ENCODE results near the gene SLC12A7. TPM values are rescaled to one million over a fixed set of nuclear protein-coding genes. Genes with fewer than 3 reads are reported as not detected.

Gene SLC12A7
- total RNA-seq, 2 experiments from 2014 or later = 102 to 120 TPM

DNA sequence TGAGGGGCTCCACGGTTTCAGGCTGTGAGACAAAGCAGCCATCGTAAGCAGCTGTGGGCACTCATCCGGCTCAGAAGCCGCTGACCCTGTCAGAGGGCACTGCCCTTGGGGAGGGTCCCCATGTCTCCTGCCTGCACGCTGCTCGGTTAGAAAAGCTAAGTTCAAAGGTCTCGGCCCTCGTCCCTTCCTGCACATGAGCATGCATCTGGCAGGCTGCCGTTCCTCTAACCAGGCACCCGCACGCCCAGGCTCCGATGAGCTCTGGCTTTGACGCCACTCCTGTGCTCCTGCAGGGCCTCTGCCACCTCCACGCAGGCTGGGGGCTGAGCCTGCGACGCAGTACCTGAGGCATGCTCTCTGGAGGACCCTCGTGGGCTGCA, 52.0 kb downstream of the SLC12A7 start:
- Mint-ChIP-seq H3K4me3 (no peak overlapping the region), H3K9me3 (no peaks in the 10 kb centered on the region)

DNA sequence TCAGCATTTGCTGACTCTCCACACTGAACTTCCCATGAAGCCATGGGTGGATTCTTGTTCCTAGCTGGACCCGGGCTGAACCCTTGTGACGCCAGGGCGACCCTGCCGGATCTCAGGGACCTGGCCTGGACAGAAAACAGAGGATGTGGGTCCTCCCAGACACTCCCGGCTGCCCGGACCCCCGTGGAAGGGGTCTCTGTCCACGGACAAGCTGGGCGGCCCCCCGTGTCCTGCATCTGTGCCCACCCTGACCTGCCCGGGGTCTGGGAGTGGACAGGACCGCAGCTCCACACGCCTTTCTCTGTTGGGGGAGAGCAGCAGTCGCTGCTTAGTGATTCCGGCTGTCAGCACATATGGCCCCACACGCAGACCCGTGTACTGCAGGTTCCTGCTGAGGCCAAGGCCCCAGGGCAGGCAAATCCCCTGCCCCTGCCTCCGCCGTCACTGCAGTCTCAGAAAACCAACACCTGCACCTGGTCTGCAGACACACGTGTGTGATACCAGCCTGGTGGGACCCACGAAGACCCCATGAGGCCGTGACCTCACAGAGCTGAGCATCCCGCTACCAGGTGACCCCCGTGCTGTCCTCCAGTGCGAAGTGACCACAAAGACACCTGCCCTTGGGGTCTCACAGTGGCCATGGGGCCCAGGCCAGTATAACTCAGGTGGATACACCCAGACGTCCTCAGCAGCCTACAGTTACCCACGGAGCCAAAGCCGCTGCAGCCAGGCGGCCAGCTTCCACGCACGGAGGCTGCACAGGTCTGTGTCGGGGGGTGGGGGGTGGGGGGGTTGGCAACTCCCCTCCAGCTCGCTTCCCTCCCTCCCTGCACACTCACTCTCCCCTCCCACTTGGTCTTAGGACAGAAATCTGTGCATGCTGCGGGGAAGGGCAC, 52.6 kb downstream of the SLC12A7 start:
- Mint-ChIP-seq H3K36me3 (ENCODE audit: low read depth) (peaks cover 7% of the 10 kb centered on the region), H3K9me3 (no peaks in the 10 kb centered on the region)
- no peak for DNase-seq

More for the DNA sequence above, 52.0 kb downstream of the SLC12A7 start:
- Mint-ChIP-seq H3K4me1 (no peaks in the 10 kb centered on the region), H3K36me3 (ENCODE audit: low read depth) (peaks cover 5% of the 10 kb centered on the region), H3K27ac (no peak overlapping the region), H3K27me3 (no peaks in the 10 kb centered on the region)
- no peak for DNase-seq
- CTCF ChIA-PET = interaction anchor here (1.0 kb wide), 1 partner anchor 55 kb away, joined by 3 read pairs; no protein-coding TSS in a partner anchor
- POLR2A ChIA-PET = no interaction called here

DNA sequence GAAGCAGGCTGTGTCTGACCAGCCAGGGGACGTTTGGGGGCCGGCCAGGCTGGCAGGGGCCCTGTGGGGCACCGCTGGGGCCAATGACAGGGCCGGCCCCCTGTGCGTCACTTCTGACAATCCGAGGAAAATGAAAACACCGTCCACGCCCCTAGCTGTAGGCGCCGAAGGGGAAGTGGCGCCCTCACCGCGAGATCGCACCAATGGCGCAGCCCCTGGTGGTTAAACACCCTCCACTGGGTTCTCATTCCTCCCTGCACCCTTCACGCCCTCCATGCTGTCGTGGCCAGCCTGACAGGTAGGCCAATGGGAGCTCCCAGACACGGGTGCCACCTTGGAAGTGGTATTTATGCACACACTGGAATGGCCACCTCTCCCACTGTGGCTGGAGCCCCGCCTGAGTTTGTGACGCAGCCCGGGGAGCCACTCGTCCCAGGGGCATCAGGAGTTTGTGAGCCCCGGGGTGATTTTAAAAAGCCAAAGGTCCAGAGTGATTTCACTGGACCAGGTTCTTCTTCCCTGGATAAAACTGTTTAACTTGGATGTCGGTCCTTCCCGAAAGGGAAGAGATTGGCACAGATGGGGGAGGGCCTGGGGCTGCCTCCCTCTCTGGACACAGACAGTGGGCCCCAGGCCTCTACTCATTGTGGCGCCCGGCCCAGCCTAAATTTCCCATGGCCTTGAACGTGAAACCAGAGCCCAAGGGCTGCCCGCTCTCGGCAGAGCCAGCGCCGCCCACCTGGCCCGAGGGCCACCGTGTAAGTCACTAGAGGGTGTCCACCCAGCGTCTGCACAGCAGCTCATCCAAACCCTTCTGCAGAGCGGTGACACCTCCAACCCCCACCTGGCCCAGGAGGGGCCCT, 53.5 kb downstream of the SLC12A7 start:
- Mint-ChIP-seq H3K27ac (no peak overlapping the region), H3K27me3 (no peaks in the 10 kb centered on the region), H3K4me1 (no peaks in the 10 kb centered on the region), H3K9me3 (no peaks in the 10 kb centered on the region), H3K36me3 (ENCODE audit: low read depth) (peaks cover 7% of the 10 kb centered on the region), H3K4me3 (no peak overlapping the region)
- CTCF ChIA-PET = no interaction called here
- POLR2A ChIA-PET = no interaction called here
- no peak for DNase-seq

More for the DNA sequence above, 52.6 kb downstream of the SLC12A7 start:
- no peaks in the 10 kb centered on the region for H3K4me1 Mint-ChIP-seq
- ChIA-PET CTCF (interaction anchor here (1.0 kb wide), 1 partner anchor 54 kb away, joined by 3 read pairs; no protein-coding TSS in a partner anchor), POLR2A (no interaction called here)
- no peak overlapping the region for H3K4me3 Mint-ChIP-seq
- H3K27me3 Mint-ChIP-seq = no peaks in the 10 kb centered on the region
- H3K27ac Mint-ChIP-seq = no peak overlapping the region

DNA sequence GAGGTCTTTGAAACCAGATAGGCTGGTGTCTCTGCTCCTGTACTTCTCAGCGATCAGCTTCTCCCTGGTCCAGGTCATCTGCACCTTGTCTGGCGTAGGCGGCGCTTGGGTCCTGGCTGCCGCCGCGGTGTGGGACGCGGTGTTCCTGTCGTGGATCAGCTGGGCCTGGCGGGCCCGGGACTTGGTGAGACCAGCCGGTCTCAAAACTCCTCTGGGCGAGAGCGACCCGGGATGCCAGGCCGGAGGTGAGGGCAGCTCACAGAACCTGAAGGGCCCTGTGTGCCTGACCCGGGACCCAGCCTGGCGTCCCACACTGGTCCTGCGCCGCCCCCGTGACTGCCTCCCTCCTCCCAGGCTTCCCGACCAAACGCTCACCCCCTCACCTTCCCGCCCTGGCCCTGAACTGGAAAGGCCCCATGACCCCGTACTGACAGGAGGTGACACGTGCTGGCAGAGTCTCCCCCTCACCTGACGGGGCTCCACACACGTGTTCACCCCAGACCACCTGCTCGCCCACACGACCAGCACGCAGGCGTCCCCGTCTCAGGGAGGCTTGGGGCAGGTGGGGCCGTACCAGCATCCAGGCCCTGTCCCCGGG, 54.3 kb downstream of the SLC12A7 start:
- ChIA-PET POLR2A (no interaction called here), CTCF (no interaction called here)
- H3K36me3 Mint-ChIP-seq (ENCODE audit: low read depth) = peaks cover 7% of the 10 kb centered on the region
- DNase-seq = no peak
- H3K27me3 Mint-ChIP-seq = no peaks in the 10 kb centered on the region
- H3K4me1 Mint-ChIP-seq = no peaks in the 10 kb centered on the region
- H3K9me3 Mint-ChIP-seq = no peaks in the 10 kb centered on the region
- H3K4me3 Mint-ChIP-seq = no peak overlapping the region
- H3K27ac Mint-ChIP-seq = no peak overlapping the region

DNA sequence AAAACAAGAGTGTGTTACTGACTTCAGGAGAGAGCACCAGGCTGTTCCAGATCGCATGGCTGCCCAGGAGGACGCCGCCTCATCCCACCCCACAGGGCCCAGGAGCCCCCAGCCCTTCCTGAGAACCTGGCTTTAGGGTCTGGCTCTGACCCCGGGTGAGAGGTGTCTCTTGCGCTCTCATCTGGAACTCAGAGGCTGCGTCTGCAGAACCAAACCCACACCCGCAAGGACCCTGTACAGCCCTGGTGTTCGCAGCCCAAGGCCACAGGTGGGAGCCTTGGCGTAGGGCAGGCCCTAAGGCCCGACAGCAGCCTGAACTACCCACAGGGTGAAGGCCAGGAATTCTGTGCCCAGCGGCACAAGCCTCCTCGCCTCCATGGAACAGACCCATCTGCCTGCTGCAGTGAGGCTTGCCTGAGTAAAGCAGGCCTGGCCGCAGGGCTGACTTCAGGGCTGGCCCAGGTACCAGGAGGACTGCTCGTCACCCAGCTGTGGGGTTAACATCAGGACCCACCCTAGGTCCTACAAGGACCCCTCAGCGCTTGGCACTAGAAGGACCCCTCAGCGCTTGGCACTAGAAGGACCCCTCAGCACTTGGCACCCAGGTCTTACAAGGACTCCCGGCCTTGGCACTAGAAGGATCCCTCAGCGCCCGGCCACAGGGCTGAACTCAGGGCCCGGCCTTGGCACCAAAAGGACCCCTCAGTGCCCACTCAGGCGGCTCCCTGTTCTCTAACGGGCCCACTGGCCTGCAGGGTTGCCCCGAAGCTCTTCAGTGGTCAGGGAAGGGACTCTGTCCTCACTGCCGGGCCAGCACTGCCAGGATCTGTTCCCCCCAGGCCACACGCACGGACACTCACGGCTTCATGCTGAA, 55.0 kb downstream of the SLC12A7 start:
- ChIA-PET POLR2A (no interaction called here), CTCF (no interaction called here)
- Mint-ChIP-seq H3K4me1 (no peaks in the 10 kb centered on the region), H3K27ac (no peak overlapping the region), H3K36me3 (ENCODE audit: low read depth) (peaks cover 13% of the 10 kb centered on the region), H3K9me3 (no peaks in the 10 kb centered on the region), H3K4me3 (no peak overlapping the region), H3K27me3 (no peaks in the 10 kb centered on the region)
- DNase-seq = no peak

DNA sequence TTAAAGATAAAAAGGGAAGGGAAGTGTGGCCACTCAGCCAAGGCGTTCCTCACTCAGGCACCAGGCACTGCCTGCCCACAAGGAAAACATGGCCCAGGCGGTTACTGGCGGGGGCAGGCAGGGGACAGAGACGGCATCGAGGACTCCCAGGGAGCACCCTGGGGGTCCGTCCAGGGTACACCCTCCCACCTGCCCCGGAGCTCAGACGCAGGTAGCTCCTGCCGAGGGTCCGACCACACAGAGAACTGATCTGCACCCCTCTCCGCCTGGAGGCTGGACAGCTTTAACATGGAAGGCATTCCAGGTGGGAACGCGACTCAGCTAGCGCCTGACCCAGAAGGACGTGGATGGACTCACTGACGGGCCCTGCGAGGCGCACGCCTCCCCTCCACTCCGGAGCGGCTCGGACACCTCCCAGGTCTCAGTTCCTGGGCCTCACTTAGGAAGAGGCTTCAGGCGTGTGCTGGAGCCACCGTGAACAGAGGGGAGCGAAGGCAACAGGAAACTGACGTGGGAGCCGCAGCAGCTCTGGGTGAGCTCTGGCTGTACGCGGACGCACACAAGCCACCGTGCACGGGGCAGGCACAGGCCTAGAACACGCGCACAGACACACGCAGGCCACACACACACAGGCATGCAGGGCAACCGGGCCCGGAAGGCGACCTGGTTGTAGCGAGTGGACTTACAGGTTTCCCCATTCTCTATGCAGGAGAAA, 55.8 kb downstream of the SLC12A7 start:
- H3K27ac Mint-ChIP-seq = peak overlapping the region; percentile 31
- POLR2A ChIA-PET = no interaction called here
- DNase-seq = no peak

DNA sequence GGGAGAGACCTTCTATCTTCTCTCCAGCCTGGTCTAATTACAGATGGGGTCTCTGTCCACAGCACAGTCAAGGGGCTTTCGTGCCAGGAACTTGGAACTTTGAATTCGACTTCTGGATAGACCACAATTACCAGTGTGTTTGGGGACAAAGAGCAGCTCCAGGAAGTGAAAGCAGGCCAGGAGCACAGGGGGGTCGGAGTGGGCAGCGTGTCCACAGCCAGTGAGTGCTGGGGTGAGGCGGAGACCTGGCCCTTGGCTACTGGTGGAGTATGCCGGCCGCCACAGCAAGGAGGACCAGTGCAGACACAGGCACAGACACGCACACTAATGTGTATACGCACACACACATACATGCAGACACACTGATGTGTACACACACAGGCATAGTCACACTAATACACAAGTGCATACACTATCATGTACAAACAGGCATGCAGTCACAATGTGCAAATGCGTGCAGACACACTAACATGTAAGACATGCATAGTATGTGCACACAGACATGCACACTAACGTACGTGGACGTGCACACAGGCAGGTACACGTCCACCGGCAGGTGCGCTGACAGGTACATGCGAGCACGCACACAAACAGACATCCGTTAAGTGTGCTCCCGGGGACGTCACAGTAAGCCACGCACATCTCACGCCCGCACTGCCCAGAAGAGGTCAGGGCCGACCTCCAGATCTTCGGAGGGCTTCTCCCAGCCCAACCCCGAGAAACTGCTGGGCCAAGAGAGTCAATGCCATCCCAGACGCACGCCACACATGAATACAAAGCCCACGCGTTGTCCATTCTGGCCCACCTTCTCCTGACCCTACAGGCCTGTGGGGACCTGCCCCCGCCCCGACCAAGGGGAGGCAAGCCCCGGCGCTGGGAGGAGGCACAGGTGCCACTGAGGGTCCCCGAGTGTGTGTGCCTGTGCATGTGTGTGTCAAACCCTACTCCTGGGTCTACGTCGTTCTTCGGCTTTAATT, 56.8 kb downstream of the SLC12A7 start:
- H3K27ac Mint-ChIP-seq = no peak overlapping the region
- ChIA-PET POLR2A (no interaction called here), CTCF (no interaction called here)
- no peak overlapping the region for H3K4me3 Mint-ChIP-seq
- H3K9me3 Mint-ChIP-seq = no peaks in the 10 kb centered on the region
- peaks cover 14% of the 10 kb centered on the region for H3K36me3 Mint-ChIP-seq (ENCODE audit: low read depth)
- no peak for DNase-seq
- no peaks in the 10 kb centered on the region for H3K4me1 Mint-ChIP-seq
- no peaks in the 10 kb centered on the region for H3K27me3 Mint-ChIP-seq

More for the DNA sequence above, 55.8 kb downstream of the SLC12A7 start:
- H3K4me1 Mint-ChIP-seq = no peaks in the 10 kb centered on the region
- no peaks in the 10 kb centered on the region for H3K27me3 Mint-ChIP-seq
- H3K36me3 Mint-ChIP-seq (ENCODE audit: low read depth) = peaks cover 16% of the 10 kb centered on the region
- H3K9me3 Mint-ChIP-seq = no peaks in the 10 kb centered on the region
- no peak overlapping the region for H3K4me3 Mint-ChIP-seq
- CTCF ChIA-PET = no interaction called here

DNA sequence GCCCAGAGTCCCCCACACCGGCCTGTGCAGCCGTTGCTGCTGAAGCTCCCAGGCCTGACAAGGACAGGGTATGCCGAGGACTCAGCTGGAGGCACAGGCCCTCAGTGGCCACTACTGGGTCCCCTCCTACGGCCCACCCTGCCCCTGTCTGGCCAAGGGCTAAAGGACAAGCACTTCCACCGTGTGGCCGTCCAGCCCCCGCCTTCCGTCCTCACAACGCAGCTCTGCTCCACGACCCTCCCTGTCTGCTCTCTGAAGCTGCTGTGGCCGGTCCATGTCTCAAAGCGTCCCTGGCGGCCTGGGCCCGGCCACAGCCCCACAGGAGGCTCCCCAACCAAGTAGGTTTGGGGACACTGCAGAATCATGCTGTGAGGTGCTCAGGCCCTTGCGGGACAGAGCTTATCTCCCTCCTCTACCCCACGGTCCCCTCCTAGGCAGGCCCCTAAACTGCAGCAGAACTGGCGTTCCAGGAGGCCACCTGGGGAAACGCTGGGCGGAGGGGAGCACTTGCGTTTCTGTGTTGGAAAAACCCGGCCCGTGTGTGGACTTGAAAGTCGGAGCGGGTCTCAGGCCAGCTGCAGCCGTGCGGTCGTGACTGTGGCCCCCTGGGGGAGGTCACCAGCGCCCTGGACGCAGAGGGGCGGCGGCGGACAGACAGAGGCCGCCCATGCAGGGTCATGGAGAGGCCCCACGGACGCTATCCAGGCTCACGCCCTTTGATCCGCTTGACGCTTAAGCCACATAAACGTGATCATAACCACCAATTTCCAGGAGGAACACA, 57.7 kb downstream of the SLC12A7 start:
- CTCF ChIA-PET = no interaction called here
- H3K27ac Mint-ChIP-seq = no peak overlapping the region
- no peaks in the 10 kb centered on the region for H3K27me3 Mint-ChIP-seq
- no peaks in the 10 kb centered on the region for H3K9me3 Mint-ChIP-seq
- POLR2A ChIA-PET = no interaction called here
- DNase-seq = no peak
- peaks cover 14% of the 10 kb centered on the region for H3K36me3 Mint-ChIP-seq (ENCODE audit: low read depth)
- no peaks in the 10 kb centered on the region for H3K4me1 Mint-ChIP-seq
- no peak overlapping the region for H3K4me3 Mint-ChIP-seq

DNA sequence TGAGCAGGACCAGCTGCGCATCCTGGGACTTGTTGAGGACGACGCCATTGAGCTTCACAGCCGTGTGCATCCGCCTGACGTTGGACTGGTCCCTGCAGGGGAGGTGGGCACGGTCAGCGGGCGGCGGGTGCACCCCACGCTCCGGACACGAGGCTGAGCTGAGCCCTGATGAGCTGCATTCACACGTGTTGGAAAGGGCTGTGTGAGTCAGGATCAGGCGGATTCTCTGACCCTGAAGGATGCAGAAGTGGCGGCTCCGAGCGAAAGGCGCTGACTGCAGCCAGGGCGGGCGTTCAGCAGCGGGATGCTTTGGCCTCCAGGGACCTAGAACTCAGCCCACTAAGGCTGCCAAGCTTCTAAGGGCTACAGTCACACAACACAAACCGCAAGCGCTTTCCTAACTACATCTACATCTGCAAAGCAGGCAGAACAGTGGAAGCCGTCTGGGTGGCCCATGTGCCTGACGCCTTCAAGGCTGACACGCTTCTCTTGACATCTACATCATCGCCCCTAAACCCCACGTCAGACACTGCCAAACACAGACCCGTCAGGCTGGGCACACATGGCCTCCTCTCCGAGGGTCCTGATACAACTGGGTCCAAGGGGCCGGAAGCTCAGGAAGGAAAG, 58.4 kb downstream of the SLC12A7 start:
- ChIA-PET CTCF (no interaction called here), POLR2A (no interaction called here)
- no peak overlapping the region for H3K4me3 Mint-ChIP-seq
- H3K27me3 Mint-ChIP-seq = no peaks in the 10 kb centered on the region
- H3K9me3 Mint-ChIP-seq = peaks cover under 1% of the 10 kb centered on the region
- no peaks in the 10 kb centered on the region for H3K4me1 Mint-ChIP-seq
- no peak for DNase-seq
- peaks cover 14% of the 10 kb centered on the region for H3K36me3 Mint-ChIP-seq (ENCODE audit: low read depth)
- no peak overlapping the region for H3K27ac Mint-ChIP-seq

DNA sequence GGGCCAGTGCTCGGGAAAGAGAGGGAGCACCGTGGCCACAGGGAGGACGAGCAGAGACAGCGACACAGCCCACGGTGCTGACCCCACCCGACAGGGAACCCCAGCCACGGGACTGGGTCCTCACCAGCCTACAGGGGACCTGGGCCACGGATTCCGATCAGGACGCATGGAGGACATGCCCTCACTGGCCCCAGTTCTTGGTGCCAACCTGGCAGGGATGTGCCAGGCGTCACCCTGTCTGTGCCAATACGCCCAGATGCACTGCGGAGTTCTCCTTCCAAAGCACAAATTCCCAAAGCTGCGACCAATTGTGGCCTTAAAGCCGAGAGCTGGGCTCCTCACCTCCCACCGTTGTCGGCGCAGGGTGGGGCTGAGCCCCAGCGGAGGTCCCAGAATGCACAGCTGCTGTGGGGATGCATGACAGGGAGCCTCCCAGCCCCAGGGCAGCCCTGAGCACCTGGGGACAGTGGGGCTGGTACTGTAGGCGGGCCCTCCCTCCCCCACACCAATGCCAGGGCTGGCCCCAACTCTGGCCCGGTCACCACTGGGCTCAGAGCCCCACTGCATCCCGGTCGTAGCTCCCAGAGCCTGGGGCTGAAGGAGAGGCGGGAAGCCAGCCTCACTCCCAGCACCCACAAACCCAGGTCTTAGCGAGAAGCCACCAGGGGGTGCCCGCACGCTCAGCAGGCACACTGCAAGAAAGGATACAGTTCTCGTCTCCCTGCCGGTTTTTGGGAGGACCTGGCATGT, 59.0 kb downstream of the SLC12A7 start:
- Mint-ChIP-seq H3K4me1 (no peaks in the 10 kb centered on the region), H3K27ac (peak overlapping the region; percentile 6), H3K9me3 (peaks cover 7% of the 10 kb centered on the region), H3K27me3 (no peaks in the 10 kb centered on the region), H3K36me3 (ENCODE audit: low read depth) (peaks cover 19% of the 10 kb centered on the region), H3K4me3 (no peak overlapping the region)
- ChIA-PET CTCF (interaction anchor here (1.0 kb wide), 1 partner anchor 481 kb away, joined by 3 read pairs; no protein-coding TSS in a partner anchor), POLR2A (no interaction called here)
- DNase-seq = no peak
